NCI-H146 (cell line): ENCODE results near the gene RNF214.
"Not testable (repeated sequence)": the region's sequence is repeated elsewhere in the genome, so short reads cannot be mapped to it uniquely, and the experiment has no call there.

Experiments used
- DNase-seq: peaks from one replicate; lab custom pipeline; 2025; lab: John Stamatoyannopoulos, UW

The RNF214 gene

GRCh38 chr11:117197516-117198456 lies 34.7 kb upstream of the RNF214 start:
- DNase-seq, result no peak

- no peak for DNase-seq
Measured at GRCh38 chr11:117198613-117199012, 33.9 kb upstream of the RNF214 start.

- DNase-seq, result no peak
Measured at GRCh38 chr11:117199053-117199915, 33.2 kb upstream of the RNF214 start, which contains the start of gene TAGLN. Gene TAGLN (plus strand): TSS chr11:117199370. CDS start chr11:117203014, 3,644 bp downstream.

- DNase-seq, result no peak
Measured at GRCh38 chr11:117199916-117200812, 32.3 kb upstream of the RNF214 start.

- DNase-seq, result no peak
Measured at GRCh38 chr11:117200813-117201657, 31.4 kb upstream of the RNF214 start.

- no peak for DNase-seq
Measured at GRCh38 chr11:117201658-117202305, 30.7 kb upstream of the RNF214 start.

- DNase-seq, result no peak
Measured at GRCh38 chr11:117202386-117203068, 29.9 kb upstream of the RNF214 start.

- no peak for DNase-seq
Measured at GRCh38 chr11:117203069-117203407, 29.4 kb upstream of the RNF214 start.

GRCh38 chr11:117204283-117205080 lies 28.0 kb upstream of the RNF214 start:
- DNase-seq, result no peak

GRCh38 chr11:117205211-117205818 lies 27.2 kb upstream of the RNF214 start:
- DNase-seq, result no peak

- DNase-seq, result not testable (repeated sequence)
Measured at GRCh38 chr11:117206111-117206510, 26.4 kb upstream of the RNF214 start.

- not testable (repeated sequence) for DNase-seq
Measured at GRCh38 chr11:117206859-117207258, 25.6 kb upstream of the RNF214 start.

GRCh38 chr11:117207481-117207880 lies 25.0 kb upstream of the RNF214 start:
- not testable (repeated sequence) for DNase-seq

- not testable (repeated sequence) for DNase-seq
Measured at GRCh38 chr11:117208710-117209109, 23.8 kb upstream of the RNF214 start.

GRCh38 chr11:117209351-117210125 lies 22.9 kb upstream of the RNF214 start:
- DNase-seq, result not testable (repeated sequence)

- no peak for DNase-seq
Measured at GRCh38 chr11:117210620-117211019, 21.9 kb upstream of the RNF214 start.

GRCh38 chr11:117212697-117213355 lies 19.6 kb upstream of the RNF214 start:
- no peak for DNase-seq
